Non-pigmented ciliary epithelial cell (primary cell): ENCODE results near the gene CBX4.

Experiments
- DNase-seq: peaks from one replicate; pipeline ENCODE4 v3.0.0-alpha.2; 2010; ENCODE audit warnings: low read depth

CBX4 gene

DNA sequence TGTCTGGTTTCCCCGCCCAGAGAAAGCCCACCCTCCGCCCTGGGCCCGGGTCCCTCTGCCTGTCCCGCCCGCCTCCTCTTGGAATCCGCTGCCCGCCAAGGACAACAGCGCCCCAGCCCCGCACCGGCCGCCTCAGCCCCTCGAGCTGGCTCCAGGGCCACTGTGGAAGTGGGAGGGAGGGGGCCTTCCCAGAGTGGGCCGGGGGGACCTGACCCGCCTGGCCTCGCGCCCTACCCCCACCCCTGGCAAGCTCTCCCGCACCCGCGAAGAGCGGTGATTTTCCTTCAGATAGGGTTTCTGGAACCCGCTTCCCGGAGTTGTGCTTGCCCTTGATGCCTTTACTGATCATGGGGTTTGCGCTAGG, 40.1 kb downstream of the CBX4 start:
- DNase-seq: no peak

- DNase-seq: no peak
These were observed 40.7 kb downstream of the CBX4 start for GRCh38 chr17:79798299-79799173.

GRCh38 chr17:79797492-79798298, 41.5 kb downstream of the CBX4 start:
- DNase-seq: no peak

GRCh38 chr17:79796763-79797491, 42.3 kb downstream of the CBX4 start, which contains the start of gene CBX8:
TSS of gene CBX8 (minus strand) at chr17:79797077. CDS start at chr17:79796998, 79 bp downstream.
- DNase-seq: peak; percentile 96

DNA sequence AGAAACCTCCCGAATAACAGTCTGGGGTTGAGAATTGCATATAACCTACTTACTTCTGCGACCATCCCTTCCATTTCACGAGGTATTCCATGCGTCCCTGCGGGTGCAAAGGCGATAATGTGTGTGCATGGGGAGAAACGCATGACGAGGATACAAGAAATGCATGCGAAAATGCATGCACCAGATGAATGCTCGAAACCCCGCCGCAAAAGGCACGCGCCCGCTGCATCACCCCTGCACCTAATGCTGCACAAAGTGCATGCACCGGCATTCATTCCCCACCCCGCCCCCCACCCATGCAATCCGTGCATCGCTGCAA, 42.8 kb downstream of the CBX4 start:
- DNase-seq: no peak

GRCh38 chr17:79795795-79796443, 43.3 kb downstream of the CBX4 start:
- no peak for DNase-seq

DNA sequence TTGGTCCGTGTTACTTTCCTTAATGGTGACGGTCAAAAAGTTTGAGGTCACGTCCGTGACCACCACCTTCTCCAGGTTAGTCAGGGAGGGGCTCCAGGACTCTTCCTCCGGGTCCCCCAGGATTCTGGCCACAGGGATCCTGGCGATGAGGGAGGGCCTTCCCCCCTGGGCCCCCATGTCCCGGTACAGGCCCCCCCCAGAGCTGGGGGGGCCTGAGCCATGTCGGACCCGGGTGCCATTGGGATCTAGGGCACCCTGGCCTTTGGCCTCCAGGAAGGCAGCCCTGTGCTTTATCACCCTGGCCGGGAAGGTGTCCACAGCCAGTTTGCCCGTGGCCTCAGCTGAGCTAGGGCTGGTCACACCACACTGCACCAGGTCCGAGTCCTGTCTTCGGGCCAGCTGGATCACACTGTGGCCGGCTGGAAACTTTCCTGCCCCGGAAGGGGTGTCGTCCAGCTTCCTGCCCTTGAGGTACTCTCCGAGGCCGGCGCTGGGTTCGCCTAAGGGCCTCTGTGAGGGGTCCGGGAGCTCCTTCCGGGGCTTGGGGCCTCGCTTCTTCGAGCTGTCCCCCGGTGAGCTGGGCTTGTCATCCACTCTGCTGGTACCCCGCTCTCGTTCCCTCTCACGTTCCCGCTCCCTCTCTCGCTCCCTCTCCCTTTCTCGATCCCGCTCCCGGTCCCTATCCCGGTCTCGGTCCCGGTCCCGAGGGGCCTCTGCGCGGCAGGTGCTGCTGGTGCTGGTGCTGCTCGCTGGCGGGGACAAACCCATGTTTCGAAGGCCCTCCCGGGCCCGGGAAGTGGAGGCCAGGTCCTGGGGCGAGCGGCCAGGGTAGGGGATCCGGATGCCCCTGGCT, 44.4 kb downstream of the CBX4 start:
- no peak for DNase-seq

DNA sequence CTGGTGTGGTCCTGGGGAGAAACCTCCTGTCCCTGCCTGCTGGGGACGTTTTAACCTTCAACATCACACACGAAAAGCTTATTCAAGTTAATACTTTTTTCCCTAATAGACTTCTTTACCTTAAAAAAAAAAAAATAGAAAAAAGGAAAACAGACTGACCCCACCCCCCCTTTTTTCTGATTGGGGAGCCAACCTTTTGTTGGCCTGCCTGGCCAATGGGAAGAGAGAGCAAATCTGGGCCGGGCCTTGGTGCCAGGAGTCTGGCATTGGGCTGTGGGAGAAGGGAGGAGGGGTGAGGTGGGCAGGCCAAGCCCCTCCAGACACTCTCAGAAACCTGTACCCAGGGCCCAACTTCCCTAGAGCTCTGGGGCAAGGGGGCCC, 45.3 kb downstream of the CBX4 start:
- DNase-seq: no peak

DNA sequence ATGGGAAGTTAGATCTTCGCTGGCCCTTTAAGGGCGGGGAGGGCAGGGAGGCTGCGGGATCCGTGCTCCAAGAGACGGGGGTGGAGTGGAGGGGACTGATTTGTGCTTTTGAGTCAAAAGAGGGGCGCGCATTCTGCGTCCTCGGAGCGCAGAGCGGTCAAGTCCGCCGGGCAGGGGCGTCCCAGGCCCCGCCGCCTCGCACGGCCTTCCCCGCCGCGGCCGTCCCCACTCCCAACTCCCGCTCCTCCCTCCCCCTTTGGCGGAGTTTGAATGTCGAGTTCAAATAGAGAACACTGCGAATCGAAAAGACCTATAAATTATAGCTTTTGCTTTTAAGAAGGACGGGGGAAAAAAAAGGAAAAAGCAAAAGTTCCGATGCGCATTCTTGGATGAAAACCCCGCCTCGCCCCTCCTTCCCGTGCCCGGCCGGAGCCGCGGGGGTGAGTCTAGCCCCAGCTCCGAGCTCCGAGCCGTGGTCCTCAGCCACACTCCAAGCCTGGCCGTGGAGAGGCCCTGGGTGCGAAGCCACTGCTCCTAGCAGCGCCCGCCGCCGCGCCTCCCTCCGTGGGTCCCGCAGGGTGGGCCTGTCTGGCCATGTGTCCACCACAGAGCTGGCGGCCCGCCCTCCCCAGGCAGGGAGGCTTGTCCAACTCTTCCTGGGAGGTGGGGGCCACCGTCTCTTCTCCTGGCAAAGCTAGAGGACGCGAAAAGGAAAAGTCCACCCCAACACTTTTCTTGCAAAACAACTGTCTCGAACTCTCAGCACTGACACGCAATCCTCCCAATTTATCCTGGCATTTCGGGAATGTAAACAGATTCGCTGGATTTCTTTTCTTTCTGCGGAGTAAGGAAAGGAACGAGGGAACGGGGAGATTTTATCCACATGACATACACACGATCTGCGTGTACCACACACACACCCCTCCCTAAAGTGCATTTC, 46.0 kb downstream of the CBX4 start:
- peak; percentile 22 for DNase-seq

DNA sequence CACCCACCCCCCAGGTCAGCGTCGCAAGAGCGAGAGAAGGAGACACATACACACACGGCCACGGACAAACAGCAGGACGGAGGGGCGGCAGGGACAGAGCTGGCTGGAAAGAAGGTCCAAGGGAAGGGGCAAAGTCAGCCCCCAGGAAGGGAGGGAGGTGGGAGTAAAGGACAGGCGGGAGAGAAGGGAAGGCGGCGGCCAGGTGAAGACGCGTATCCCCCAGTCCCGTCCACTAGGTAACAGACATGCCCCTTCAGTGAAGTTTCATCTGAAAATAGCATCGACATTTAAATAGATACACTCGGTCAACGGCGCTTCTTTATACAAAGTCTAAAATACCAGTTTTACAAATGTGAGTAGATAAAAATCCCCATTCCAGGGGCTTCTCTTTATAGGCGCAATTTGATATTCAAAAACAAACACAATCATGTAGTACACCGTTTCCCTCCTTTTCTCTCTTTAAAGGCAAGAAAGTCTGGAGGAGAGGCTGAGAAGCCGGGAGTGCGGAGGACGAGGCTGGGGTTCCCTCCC, 46.8 kb downstream of the CBX4 start:
- no peak for DNase-seq

- no peak for DNase-seq
These were observed 47.5 kb downstream of the CBX4 start for GRCh38 chr17:79791735-79792161.

- DNase-seq: no peak
These were observed 48.2 kb downstream of the CBX4 start for GRCh38 chr17:79790805-79791734.

DNA sequence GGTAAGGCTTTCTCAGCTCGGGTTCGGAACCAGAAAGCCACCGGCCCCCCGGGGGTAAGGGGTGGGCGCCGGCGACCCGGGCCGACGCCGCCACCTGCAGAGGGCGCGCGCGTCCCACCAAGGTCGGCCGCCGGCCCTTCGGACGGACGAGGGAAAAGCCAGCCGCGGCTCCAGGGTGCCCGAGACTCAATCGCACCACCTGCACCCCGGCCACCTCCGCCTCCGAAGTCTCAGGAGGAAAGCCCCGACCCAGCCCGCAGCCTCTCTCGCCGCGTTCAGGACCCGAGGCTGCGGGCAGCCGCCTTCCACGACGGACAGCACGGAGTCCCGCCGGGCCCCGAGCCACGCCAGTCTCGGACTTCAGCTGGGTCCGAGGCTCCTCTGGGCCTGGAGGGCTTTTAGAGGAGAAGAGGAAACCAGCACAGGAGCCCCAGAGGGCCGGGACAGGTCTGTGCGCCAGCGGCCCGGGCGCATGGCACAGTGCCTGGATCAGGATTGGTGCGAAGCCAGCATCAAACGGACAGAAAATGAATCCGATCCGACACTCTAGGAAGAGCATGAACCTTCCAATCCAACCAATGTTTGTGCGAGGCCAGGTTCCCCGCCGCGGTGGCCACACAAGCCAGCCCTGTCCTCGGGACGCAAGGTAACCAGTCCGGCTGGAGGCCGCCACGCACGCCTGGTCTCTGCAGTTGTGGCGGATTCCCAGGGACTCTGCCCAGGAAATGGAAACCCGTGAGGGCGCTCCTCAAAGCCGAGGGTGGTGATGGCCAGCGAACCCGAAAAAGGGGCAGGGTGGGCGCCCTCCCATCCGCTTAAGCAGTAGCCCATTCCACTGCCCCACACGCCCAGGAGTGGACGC, 49.1 kb downstream of the CBX4 start:
- DNase-seq: no peak

DNA sequence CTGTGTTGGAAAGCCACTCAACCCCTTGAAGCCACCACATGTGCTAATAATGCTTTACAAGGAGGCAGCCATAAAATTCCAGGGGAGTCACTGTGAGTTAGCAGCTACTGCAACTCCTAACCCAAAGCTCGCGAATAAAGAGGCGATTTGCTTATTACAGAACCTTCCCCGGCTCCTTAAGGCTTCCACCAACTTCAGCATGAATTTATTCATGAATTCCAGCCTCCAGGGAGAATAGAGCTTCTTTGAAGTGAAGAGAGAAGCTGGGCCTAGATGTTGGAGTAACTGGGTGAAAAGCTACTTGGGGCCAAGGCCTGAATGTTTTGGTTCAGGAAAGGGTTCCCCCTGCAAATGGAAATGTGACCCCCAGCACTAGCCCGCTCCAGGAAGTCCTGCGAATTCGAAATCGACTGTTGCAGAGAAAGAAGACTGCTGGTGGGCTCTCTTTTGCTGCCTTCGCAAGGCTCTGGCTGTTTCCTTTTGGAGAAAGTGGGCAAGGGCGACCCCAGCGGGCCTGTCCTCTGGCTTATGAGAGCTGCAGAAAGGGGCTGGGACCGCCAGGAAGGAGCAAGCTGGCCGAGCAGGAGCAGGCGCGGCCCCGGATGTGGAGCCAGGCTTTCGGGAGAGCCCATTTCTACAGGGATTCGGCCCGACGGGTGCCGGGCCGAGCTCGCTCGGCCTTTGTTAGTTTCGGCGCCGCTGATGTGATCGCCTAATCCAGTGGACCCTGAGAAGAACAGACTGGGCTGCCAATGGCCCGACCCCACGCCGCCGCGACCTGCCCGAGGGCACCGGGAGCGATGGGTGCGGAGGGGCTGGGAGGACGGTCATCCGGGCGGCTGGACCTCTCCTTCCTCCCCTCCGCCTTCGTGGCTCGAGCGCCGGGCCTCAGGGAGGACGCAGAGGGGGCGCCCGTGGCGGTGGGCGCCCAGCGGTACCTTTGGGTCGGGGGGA, 50.0 kb downstream of the CBX4 start:
- DNase-seq: no peak

DNA sequence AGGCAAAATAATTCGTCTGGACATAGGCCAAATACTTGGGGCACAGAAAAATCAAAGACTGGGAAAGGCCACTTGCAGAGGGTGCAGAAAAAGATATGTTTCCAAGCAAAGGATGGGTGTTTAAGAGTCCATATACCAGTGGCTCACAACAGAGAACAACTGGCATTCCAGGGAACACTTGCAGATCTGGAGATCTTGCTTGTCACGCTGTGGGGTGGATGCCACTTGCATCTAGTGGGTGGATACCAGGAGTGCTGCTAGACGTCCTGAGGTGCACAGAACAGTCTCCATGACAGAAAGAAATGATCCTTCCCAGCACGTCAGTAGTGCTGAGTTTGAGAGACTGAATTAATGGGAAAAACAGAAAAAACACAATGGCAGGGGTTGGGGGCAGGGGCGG, 50.8 kb downstream of the CBX4 start:
- no peak for DNase-seq

GRCh38 chr17:79786930-79787643, 52.2 kb downstream of the CBX4 start:
- DNase-seq: no peak
